IPS DF 6.9 (cell line): ENCODE measurements around the gene HBP1.
"Not testable (repeated sequence)": the region's sequence is repeated elsewhere in the genome, so short reads cannot be mapped to it uniquely, and the experiment has no call there.

ENCODE experiments used
- DNase-seq: peaks from one replicate; pipeline ENCODE4 v3.0.0-alpha.2; 2013; ENCODE audit warnings: low read depth, low spot score
- H3K27ac ChIP-seq: one replicate; pipeline ENCODE4 v1.5.1; 2013; ENCODE audit warnings: low read length, control low read depth
- H3K27me3 ChIP-seq: 2 replicates; pipeline ENCODE4 v1.6.1; 2013; ENCODE audit warnings: mild to moderate bottlenecking, low read length; ENCODE audit not compliant: control insufficient read depth, insufficient read depth
- H3K36me3 ChIP-seq: 2 replicates; pipeline ENCODE4 v1.6.1; 2013; ENCODE audit warnings: low read length; ENCODE audit not compliant: control insufficient read depth, insufficient read depth
- H3K4me1 ChIP-seq: 2 replicates; pipeline ENCODE4 v1.6.1; 2013; ENCODE audit warnings: low read length; ENCODE audit not compliant: control insufficient read depth, insufficient read depth
- H3K4me3 ChIP-seq: 2 replicates; pipeline ENCODE4 v1.5.1; 2013; ENCODE audit warnings: mild to moderate bottlenecking, low read length
- H3K9me3 ChIP-seq: 2 replicates; pipeline ENCODE4 v1.6.1; 2013; ENCODE audit warnings: low read length, inconsistent platforms; ENCODE audit not compliant: control insufficient read depth, insufficient read depth
- WGBS: extraction: QIAGEN DNeasy Blood & Tissue Kit; methylation state at CpG from one replicate; pipeline ENCODE4 v1.1.7; 2013; ENCODE audit warnings: mixed read lengths, missing lambda C conversion rate; ENCODE audit not compliant: insufficient read length, insufficient coverage; 5-methylcytosine and 5-hydroxymethylcytosine counted together

Gene HBP1

DNA sequence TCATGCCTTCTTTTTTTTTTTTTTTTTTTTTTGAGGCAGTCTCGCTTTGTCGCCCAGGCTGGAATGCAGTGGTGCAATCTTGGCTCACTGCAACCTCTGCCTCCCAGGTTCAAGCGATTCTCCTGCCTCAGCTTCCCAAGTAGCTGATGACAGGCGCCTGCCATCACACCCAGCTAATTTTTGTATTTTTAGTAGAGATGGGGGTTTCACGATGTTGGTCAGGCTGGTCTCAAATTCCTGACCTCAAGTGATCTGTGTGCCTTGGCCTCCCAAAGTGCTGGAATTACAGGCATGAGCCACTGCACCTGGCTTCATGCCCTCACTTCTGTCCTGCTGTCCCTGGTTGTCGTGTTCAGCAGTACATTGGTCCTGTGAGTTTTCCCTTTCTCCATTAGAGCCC is 52.0 kb downstream of the HBP1 start:
- H3K4me1 ChIP-seq, H3K27me3 ChIP-seq, H3K4me3 ChIP-seq, H3K9me3 ChIP-seq, H3K27ac ChIP-seq, DNase-seq, H3K36me3 ChIP-seq: not testable (repeated sequence)
- no CpG with 5 or more reads among the region's 6 CpGs for WGBS

DNA sequence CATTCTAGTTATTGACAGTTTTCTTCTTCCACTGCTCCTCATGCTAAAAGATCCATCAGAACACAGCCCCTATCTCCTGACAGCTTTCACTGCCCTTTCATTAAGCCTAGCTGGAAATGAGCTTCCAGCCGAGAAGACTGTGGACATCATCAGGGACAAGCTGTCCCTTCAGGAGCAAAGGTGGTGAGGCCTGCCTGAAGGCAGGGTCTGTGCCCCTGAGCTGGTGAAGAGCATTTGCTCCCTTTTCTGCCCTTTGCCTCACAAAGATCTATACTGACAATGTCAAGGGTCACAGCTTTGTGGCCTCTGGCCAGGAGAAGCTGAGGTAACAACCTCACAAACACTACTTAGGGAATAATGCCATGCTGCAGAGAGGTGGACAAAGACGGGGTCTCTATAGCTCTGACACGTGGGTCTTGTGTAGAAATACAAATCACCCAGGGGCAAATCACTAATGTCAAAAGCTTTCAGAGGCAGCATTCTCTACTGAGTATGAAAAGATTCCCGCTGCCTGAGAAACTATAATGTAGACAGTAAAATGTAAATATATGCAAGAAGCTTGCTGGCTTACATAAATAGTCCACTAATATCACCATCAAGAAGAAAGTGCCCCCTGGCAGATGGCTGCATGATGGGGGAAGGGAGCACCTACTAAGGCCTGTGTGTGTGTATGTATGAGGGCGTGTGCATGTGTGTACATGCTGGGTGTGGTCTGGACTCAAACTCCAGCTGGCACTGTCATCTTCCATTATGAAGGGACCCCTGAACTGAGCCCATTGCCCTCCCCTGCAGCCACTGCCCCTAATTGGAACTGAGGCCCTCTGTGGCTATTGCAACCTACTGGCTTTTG is 55.8 kb downstream of the HBP1 start:
- H3K27ac ChIP-seq: no peak overlapping the region
- H3K4me3 ChIP-seq: no peak overlapping the region
- no peaks in the 10 kb centered on the region for H3K27me3 ChIP-seq
- no CpG with 5 or more reads among the region's 5 CpGs for WGBS
- H3K9me3 ChIP-seq: no peaks in the 10 kb centered on the region
- H3K4me1 ChIP-seq: no peaks in the 10 kb centered on the region
- no peak for DNase-seq
- H3K36me3 ChIP-seq: no peaks in the 10 kb centered on the region

DNA sequence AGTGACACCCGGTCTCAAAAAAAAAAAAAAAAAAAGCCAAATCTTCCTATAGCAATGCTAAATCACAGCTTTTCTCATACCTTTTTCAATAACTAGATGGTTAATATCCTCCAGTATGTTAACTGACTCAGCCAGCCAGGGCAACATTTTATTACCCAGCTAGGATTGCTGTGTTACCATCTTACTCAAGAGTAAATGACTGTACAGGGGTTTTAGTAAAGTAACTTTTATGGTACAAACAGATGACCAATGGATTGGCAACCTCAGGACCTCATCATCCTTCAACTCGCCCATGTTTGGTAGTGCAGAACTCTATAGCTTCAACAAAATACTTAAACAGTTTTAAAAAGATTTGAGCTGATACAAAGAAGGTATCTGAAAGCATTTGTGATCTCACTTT is 59.5 kb downstream of the HBP1 start:
- no CpG with 5 or more reads among the region's 2 CpGs for WGBS
- no peak overlapping the region for H3K27ac ChIP-seq
- no peak for DNase-seq
- H3K36me3 ChIP-seq: no peaks in the 10 kb centered on the region
- no peaks in the 10 kb centered on the region for H3K9me3 ChIP-seq
- no peak overlapping the region for H3K4me3 ChIP-seq
- H3K4me1 ChIP-seq: peaks cover 2% of the 10 kb centered on the region; the same call in 1 of the 2 replicates
- no peaks in the 10 kb centered on the region for H3K27me3 ChIP-seq

DNA sequence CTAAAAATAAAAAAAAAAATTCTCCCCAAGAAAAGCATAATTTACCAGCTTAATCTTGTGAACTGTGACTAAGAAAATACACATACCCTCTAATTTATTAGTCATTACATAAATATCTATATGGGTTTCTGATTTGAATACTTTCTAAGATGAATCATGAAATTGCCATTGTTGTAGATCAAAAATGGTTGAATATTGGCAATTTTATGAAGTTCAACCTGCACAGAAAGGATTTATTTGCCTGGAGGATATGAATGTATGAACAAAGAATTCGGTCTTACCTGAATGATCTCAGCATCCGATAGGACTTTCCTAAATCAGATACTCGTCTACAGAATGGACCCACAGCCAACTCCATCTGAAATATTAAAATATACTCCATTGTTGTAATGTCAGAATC is 61.5 kb downstream of the HBP1 start:
- H3K36me3 ChIP-seq: no peaks in the 10 kb centered on the region
- no peak overlapping the region for H3K4me3 ChIP-seq
- peaks cover 2% of the 10 kb centered on the region; the same call in 1 of the 2 replicates for H3K4me1 ChIP-seq
- no peaks in the 10 kb centered on the region for H3K9me3 ChIP-seq
- no peaks in the 10 kb centered on the region for H3K27me3 ChIP-seq
- no peak for DNase-seq
- no CpG with 5 or more reads among the region's 3 CpGs for WGBS
- H3K27ac ChIP-seq: no peak overlapping the region

DNA sequence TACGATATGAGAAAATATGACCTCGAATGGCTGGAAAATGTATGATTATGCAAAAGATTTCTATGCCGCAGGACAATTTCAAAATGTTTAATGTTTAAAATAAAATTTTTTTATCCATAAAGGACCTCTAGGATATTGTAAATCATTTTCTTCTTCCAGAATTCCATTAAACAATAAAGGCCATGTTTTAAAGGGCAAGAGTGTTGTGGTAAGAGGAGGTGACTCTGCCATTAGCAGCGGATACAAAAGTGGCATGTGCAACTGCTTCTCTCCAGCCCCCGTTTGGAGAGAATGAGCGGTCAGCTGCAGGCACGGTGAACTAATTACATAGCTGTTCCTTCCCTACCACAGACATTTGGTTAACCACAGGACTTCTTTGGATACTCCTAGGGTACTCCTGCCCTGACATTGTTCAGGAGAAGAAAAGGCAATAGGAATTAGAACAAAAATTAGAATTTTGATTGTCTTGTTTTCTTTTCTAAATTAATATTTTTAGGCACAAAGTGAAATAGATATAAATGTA is 63.8 kb downstream of the HBP1 start:
- WGBS: no CpG with 5 or more reads among the region's 7 CpGs
- H3K9me3 ChIP-seq: no peaks in the 10 kb centered on the region
- no peak for DNase-seq
- no peak overlapping the region for H3K27ac ChIP-seq
- H3K4me3 ChIP-seq: no peak overlapping the region
- H3K27me3 ChIP-seq: no peaks in the 10 kb centered on the region
- no peaks in the 10 kb centered on the region for H3K36me3 ChIP-seq
- H3K4me1 ChIP-seq: peaks cover 2% of the 10 kb centered on the region; the same call in 1 of the 2 replicates

GRCh38 chr7:107233174-107233573 is 64.4 kb downstream of the HBP1 start:
- Histone ChIP-seq H3K4me1 (peaks cover 2% of the 10 kb centered on the region; the same call in 1 of the 2 replicates), H3K36me3 (no peaks in the 10 kb centered on the region), H3K9me3 (no peaks in the 10 kb centered on the region), H3K4me3 (no peak overlapping the region), H3K27me3 (no peaks in the 10 kb centered on the region), H3K27ac (no peak overlapping the region)
- WGBS: no CpG with 5 or more reads among the region's 4 CpGs
- no peak for DNase-seq

GRCh38 chr7:107233981-107234380 is 65.2 kb downstream of the HBP1 start:
- H3K4me1 ChIP-seq: peaks cover 2% of the 10 kb centered on the region; the same call in 1 of the 2 replicates
- no peak overlapping the region for H3K27ac ChIP-seq
- no peak for DNase-seq
- no peaks in the 10 kb centered on the region for H3K36me3 ChIP-seq
- no CpG with 5 or more reads among the region's 1 CpG for WGBS
- H3K9me3 ChIP-seq: no peaks in the 10 kb centered on the region
- H3K27me3 ChIP-seq: no peaks in the 10 kb centered on the region
- H3K4me3 ChIP-seq: no peak overlapping the region

- WGBS: no CpG with 5 or more reads among the region's 3 CpGs
- Histone ChIP-seq H3K27ac (no peak overlapping the region), H3K4me3 (no peak overlapping the region), H3K4me1 (peaks cover 2% of the 10 kb centered on the region; the same call in 1 of the 2 replicates), H3K27me3 (no peaks in the 10 kb centered on the region), H3K9me3 (no peaks in the 10 kb centered on the region), H3K36me3 (no peaks in the 10 kb centered on the region)
- DNase-seq: no peak
These were observed 65.6 kb downstream of the HBP1 start for GRCh38 chr7:107234436-107234835.

- H3K27me3 ChIP-seq: no peaks in the 10 kb centered on the region
- no peak overlapping the region for H3K4me3 ChIP-seq
- H3K9me3 ChIP-seq: no peaks in the 10 kb centered on the region
- peaks cover 2% of the 10 kb centered on the region; the same call in 1 of the 2 replicates for H3K4me1 ChIP-seq
- H3K27ac ChIP-seq: no peak overlapping the region
- no peak for DNase-seq
- H3K36me3 ChIP-seq: no peaks in the 10 kb centered on the region
These were observed 68.1 kb downstream of the HBP1 start for GRCh38 chr7:107236862-107237261.

GRCh38 chr7:107237451-107237850 is 68.6 kb downstream of the HBP1 start:
- Histone ChIP-seq H3K4me3 (no peak overlapping the region), H3K9me3 (no peaks in the 10 kb centered on the region), H3K36me3 (no peaks in the 10 kb centered on the region), H3K4me1 (peaks cover 2% of the 10 kb centered on the region; the same call in 1 of the 2 replicates), H3K27me3 (no peaks in the 10 kb centered on the region), H3K27ac (no peak overlapping the region)
- no peak for DNase-seq
- WGBS: no CpG with 5 or more reads among the region's 4 CpGs

- no CpG with 5 or more reads among the region's 4 CpGs for WGBS
- no peaks in the 10 kb centered on the region for H3K4me1 ChIP-seq
- no peaks in the 10 kb centered on the region for H3K27me3 ChIP-seq
- H3K9me3 ChIP-seq: no peaks in the 10 kb centered on the region
- no peaks in the 10 kb centered on the region for H3K36me3 ChIP-seq
- H3K27ac ChIP-seq: no peak overlapping the region
- DNase-seq: no peak
- H3K4me3 ChIP-seq: no peak overlapping the region
These were observed 73.5 kb downstream of the HBP1 start for GRCh38 chr7:107242267-107242666.
